WTC11 (cell line): ENCODE results near the gene RABEP2. TPM values are rescaled to one million over a fixed set of nuclear protein-coding genes. Genes with fewer than 3 reads are reported as not detected.
"Not testable (repeated sequence)": the region's sequence is repeated elsewhere in the genome, so short reads cannot be mapped to it uniquely, and the experiment has no call there.

ENCODE experiments used
- ATAC-seq: fragments of 200-7000 bp; cut with Tn5 transposase; 2 replicates; pipeline ENCODE4 v1.10.0; 2021; ENCODE audit warnings: mild to moderate bottlenecking, moderate library complexity
- CTCF ChIA-PET: fragments of 300-600 bp; sonication (Branson Sonifier 250); formaldehyde crosslinking; loops from one replicate; lab custom pipeline; 2021; ENCODE audit warnings: antibody characterized with exemption; lab: Charles Lee
- POLR2A ChIA-PET: fragments of 350-600 bp; sonication (Branson Sonifier 250); formaldehyde crosslinking; loops from one replicate; lab custom pipeline; 2021; ENCODE audit warnings: antibody characterized with exemption; lab: Charles Lee
- DNase-seq: peaks from one replicate; pipeline ENCODE4 v3.0.0; 2021; ENCODE audit warnings: low spot score
- H3K27ac Mint-ChIP-seq: 2 replicates; pipeline ENCODE4 v1.8.0; 2021; ENCODE audit warnings: mixed read lengths
- H3K27me3 Mint-ChIP-seq: 2 replicates; pipeline ENCODE4 v1.8.0; 2021; ENCODE audit warnings: low read depth, mild to moderate bottlenecking, moderate library complexity, mixed read lengths
- H3K36me3 Mint-ChIP-seq: 2 replicates; pipeline ENCODE4 v1.8.0; 2021; ENCODE audit warnings: mixed read lengths
- H3K4me1 Mint-ChIP-seq: 2 replicates; pipeline ENCODE4 v1.8.0; 2022; ENCODE audit warnings: mixed read lengths
- H3K4me3 Mint-ChIP-seq: 2 replicates; pipeline ENCODE4 v1.8.0; 2021; ENCODE audit warnings: mild to moderate bottlenecking, moderate library complexity, mixed read lengths
- H3K9me3 Mint-ChIP-seq: 2 replicates; pipeline ENCODE4 v1.8.0; 2021; ENCODE audit warnings: mixed read lengths
- ELF4 ChIP-seq: sonication (generic); formaldehyde crosslinking; IDR thresholded peaks from 2 replicates; pipeline ENCODE4 v1.8.1; 2022; ENCODE audit warnings: low read depth, mild to moderate bottlenecking, moderate library complexity, missing genetic modification reagents
- JAZF1 ChIP-seq: fragments of 250-450 bp; sonication (Bioruptor Pico); IDR thresholded peaks from 2 replicates; pipeline ENCODE4 v1.9.0; 2021; ENCODE audit warnings: moderate library complexity, mild to moderate bottlenecking, inconsistent platforms
- MXD4 ChIP-seq: fragments of 250-450 bp; sonication (Bioruptor Pico); IDR thresholded peaks from 2 replicates; pipeline ENCODE4 v1.8.0; 2021; ENCODE audit warnings: mild to moderate bottlenecking, moderate library complexity, borderline replicate concordance
- NFATC4 ChIP-seq: fragments of 250-450 bp; sonication (Bioruptor Pico); IDR thresholded peaks from 2 replicates; pipeline ENCODE4 v1.9.0; 2021; ENCODE audit warnings: mild to moderate bottlenecking
- NFE2L1 ChIP-seq: sonication (generic); formaldehyde crosslinking; IDR thresholded peaks from 2 replicates; pipeline ENCODE4 v1.8.1; 2023; ENCODE audit warnings: missing genetic modification reagents
- SOX15 ChIP-seq: fragments of 250-450 bp; sonication (Bioruptor Pico); IDR thresholded peaks from 2 replicates; pipeline ENCODE4 v1.9.0; 2021; ENCODE audit warnings: mild to moderate bottlenecking
- TCF7 ChIP-seq: sonication (generic); formaldehyde crosslinking; IDR thresholded peaks from 2 replicates; pipeline ENCODE4 v1.8.0; 2022; ENCODE audit warnings: mild to moderate bottlenecking, low read depth, missing genetic modification reagents, moderate library complexity
- TEAD4 ChIP-seq: sonication (generic); formaldehyde crosslinking; IDR thresholded peaks from 2 replicates; pipeline ENCODE4 v1.8.0; 2022; ENCODE audit warnings: mild to moderate bottlenecking, missing genetic modification reagents
- ZNF121 ChIP-seq: sonication (generic); formaldehyde crosslinking; IDR thresholded peaks from 2 replicates; pipeline ENCODE4 v1.8.0; 2023; ENCODE audit warnings: missing genetic modification reagents
- ZNF317 ChIP-seq: sonication (generic); formaldehyde crosslinking; IDR thresholded peaks from 2 replicates; pipeline ENCODE4 v1.8.1; 2023; ENCODE audit warnings: low read depth, mild to moderate bottlenecking, moderate library complexity, missing genetic modification reagents, borderline replicate concordance
- ZNF416 ChIP-seq: fragments of 250-450 bp; sonication (Bioruptor Pico); IDR thresholded peaks from 2 replicates; pipeline ENCODE4 v1.9.0; 2021; ENCODE audit warnings: mild to moderate bottlenecking, inconsistent platforms
- total RNA-seq: library from RNA; stranded (reverse); gene quantifications from 3 replicates; pipeline ENCODE4 v1.2.3, GENCODE V29; 2021
- TF ChIP-seq, protein P1 (sequence below): fragments of 250-450 bp; sonication (Bioruptor Pico); IDR thresholded peaks from 2 replicates; pipeline ENCODE4 v1.9.0; 2021; ENCODE audit warnings: moderate library complexity, mild to moderate bottlenecking, inconsistent platforms, borderline replicate concordance
- TF ChIP-seq, protein P2 (sequence below): fragments of 250-450 bp; sonication (Bioruptor Pico); IDR thresholded peaks from 2 replicates; pipeline ENCODE4 v1.8.0; 2021; ENCODE audit warnings: mild to moderate bottlenecking
- TF ChIP-seq, protein P3 (sequence below): sonication (generic); formaldehyde crosslinking; IDR thresholded peaks from 2 replicates; pipeline ENCODE4 v1.8.0; 2022; ENCODE audit warnings: mild to moderate bottlenecking, missing genetic modification reagents
- TF ChIP-seq, protein P4 (sequence below): fragments of 250-450 bp; sonication (Bioruptor Pico); conservative IDR thresholded peaks from 2 replicates; pipeline ENCODE4 v1.9.0; 2021; ENCODE audit warnings: mild to moderate bottlenecking
- TF ChIP-seq, protein P5 (sequence below): sonication (generic); formaldehyde crosslinking; IDR thresholded peaks from 2 replicates; pipeline ENCODE4 v1.8.1; 2023; ENCODE audit warnings: mild to moderate bottlenecking, missing genetic modification reagents

Gene RABEP2
- total RNA-seq, 1 experiment from 2014 or later, result 24.0 TPM

DNA sequence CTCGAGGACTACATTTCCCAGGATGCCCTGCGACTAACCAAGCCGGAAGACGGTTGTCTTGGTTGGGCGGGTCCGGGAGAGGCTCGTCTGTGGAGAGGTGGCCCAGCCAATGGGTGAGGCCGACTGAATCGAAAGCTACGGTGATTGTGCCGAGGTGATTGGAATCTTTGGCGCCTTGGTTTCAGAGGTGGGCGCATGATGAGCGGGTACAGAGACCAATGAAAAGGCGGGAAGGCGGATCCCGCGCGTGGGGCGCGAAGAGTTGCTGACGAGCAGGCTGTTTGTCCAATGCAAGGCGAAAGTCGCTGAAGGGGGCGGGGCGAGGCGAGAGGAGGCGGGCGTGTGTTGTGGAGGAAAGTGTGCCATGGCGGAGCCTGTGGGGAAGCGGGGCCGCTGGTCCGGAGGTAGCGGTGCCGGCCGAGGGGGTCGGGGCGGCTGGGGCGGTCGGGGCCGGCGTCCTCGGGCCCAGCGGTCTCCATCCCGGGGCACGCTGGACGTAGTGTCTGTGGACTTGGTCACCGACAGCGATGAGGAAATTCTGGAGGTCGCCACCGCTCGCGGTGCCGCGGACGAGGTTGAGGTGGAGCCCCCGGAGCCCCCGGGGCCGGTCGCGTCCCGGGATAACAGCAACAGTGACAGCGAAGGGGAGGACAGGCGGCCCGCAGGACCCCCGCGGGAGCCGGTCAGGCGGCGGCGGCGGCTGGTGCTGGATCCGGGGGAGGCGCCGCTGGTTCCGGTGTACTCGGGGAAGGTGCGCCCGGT lies 25.8 kb upstream of the RABEP2 start, which contains the start of gene NFATC2IP (continued):
- TF ChIP-seq, protein P1, sequence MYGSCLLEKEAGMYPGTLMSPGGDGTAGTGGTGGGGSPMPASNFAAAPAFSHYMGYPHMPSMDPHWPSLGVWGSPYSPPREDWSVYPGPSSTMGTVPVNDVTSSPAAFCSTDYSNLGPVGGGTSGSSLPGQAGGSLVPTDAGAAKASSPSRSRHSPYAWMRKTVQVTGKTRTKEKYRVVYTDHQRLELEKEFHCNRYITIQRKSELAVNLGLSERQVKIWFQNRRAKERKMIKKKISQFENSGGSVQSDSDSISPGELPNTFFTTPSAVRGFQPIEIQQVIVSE, result no peak

DNA sequence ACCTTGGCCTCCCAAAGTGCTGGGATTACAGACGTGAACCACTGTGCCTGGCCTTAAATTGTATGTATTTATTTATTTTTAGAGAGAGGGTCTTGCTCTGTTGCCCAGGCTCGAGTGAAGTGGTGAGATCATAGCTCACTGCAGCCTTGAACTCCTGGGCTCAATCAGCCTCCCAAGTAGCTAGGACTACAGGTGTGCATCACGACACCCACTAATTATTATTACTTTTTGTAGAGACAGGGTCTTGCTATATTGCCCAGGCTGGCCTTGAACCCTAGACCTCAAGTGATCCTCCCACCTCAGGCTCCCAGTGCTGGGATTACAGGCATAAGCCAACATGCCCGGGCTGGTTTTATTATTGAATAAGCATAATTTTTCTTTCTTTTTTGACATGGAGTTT lies 21.6 kb upstream of the RABEP2 start:
- POLR2A ChIA-PET, result no interaction called here
- H3K36me3 Mint-ChIP-seq, result peaks cover 3% of the 10 kb centered on the region; the same call in 1 of the 2 replicates
- TF ChIP-seq MXD4 (CRISPR knock-in tag), result no peak
- no peak for TF ChIP-seq NFATC4 (CRISPR knock-in tag)
- TF ChIP-seq, protein P2, sequence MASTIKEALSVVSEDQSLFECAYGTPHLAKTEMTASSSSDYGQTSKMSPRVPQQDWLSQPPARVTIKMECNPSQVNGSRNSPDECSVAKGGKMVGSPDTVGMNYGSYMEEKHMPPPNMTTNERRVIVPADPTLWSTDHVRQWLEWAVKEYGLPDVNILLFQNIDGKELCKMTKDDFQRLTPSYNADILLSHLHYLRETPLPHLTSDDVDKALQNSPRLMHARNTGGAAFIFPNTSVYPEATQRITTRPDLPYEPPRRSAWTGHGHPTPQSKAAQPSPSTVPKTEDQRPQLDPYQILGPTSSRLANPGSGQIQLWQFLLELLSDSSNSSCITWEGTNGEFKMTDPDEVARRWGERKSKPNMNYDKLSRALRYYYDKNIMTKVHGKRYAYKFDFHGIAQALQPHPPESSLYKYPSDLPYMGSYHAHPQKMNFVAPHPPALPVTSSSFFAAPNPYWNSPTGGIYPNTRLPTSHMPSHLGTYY (CRISPR knock-in tag), result no peak
- peak; percentile 92 for TF ChIP-seq ZNF121 (CRISPR knock-in tag)
- TF ChIP-seq, protein P3, sequence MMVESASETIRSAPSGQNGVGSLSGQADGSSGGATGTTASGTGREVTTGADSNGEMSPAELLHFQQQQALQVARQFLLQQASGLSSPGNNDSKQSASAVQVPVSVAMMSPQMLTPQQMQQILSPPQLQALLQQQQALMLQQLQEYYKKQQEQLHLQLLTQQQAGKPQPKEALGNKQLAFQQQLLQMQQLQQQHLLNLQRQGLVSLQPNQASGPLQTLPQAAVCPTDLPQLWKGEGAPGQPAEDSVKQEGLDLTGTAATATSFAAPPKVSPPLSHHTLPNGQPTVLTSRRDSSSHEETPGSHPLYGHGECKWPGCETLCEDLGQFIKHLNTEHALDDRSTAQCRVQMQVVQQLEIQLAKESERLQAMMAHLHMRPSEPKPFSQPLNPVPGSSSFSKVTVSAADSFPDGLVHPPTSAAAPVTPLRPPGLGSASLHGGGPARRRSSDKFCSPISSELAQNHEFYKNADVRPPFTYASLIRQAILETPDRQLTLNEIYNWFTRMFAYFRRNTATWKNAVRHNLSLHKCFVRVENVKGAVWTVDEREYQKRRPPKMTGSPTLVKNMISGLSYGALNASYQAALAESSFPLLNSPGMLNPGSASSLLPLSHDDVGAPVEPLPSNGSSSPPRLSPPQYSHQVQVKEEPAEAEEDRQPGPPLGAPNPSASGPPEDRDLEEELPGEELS, result no peak
- no peak for TF ChIP-seq ZNF317 (CRISPR knock-in tag)
- TF ChIP-seq, all 79 proteins: peak for 1
- Mint-ChIP-seq H3K4me3 (no peak overlapping the region), H3K27ac (no peak overlapping the region), H3K27me3 (peaks cover 2% of the 10 kb centered on the region; the same call in 1 of the 2 replicates), H3K4me1 (peaks cover 11% of the 10 kb centered on the region), H3K9me3 (no peaks in the 10 kb centered on the region)
- ATAC-seq, result no peak
- DNase-seq, result no peak
- CTCF ChIA-PET, result interaction anchor here (3.0 kb wide), 1 partner anchor 10 kb away, joined by 37 read pairs; no protein-coding TSS in a partner anchor

DNA sequence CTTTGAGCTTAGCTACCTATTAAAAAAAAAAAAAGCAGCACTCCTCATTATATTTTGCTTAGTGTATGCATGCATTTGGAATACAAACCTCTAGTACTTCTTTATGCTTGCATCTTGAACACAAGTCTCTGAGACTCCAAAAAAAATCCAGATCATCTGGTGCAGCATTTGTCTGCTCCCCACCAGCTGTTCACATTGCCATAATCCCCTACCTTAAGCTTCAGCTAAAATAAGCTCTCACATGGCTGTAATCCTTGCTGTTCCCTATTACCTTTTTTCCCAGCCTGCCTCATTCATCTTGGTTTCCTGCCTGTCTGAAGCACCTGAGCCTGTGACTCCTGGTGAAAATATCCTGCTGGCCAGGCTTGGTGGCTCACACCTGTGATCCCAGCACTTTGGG lies 18.2 kb upstream of the RABEP2 start:
- CTCF ChIA-PET, result interaction anchor here (0.5 kb wide), 1 partner anchor 83 kb away, joined by 3 read pairs; no protein-coding TSS in a partner anchor
- Mint-ChIP-seq H3K4me1 (peaks cover 8% of the 10 kb centered on the region), H3K27me3 (peaks cover 6% of the 10 kb centered on the region), H3K9me3 (no peaks in the 10 kb centered on the region), H3K27ac (no peak overlapping the region), H3K4me3 (no peak overlapping the region), H3K36me3 (no peaks in the 10 kb centered on the region)
- no peak for TF ChIP-seq ZNF416
- ATAC-seq (no peak), DNase-seq (no peak)
- POLR2A ChIA-PET, result no interaction called here

DNA sequence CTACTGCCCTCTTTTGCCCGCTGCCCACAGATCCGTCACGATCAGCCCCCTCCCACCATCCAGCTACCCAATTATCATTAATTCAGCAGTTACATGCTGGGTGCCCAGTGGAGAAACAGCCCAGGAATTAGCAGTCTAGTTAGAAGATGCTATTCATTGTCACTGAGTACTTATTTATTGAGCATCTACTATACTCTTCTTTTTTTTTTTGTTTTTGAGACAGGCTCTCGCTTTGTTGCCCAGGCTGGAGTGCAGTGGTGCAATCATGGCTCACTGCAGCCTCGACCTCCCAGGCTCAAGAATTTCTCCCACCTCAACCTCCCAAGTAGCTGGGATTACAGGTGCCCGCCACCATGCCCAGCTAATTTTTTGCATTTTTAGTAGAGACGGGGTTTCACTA lies 14.8 kb upstream of the RABEP2 start:
- CTCF ChIA-PET, result interaction anchor here (1.7 kb wide), 1 partner anchor 14 kb away, joined by 4 read pairs; the partner anchor contains the start of gene RABEP2
- H3K4me1 Mint-ChIP-seq, result not testable (repeated sequence)

DNA sequence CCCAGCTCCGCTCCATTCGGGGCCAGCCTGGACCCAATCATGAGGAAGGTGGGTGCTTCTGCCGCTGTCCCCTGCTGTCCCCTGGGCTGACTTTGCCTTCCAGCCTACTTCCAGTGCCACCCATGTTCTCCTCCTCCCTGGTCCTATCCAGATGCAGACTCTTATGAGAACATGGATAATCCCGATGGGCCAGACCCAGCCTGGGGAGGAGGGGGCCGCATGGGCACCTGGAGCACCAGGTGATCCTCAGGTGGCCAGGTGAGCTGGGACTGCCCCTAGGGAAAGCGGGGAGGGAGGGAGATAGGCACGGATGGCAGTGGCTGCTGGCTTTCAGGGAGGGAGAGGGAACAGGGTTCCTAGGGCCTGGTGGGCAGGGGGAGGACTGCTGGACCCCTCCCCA lies 13.7 kb upstream of the RABEP2 start:
- CTCF ChIA-PET, result interaction anchor here (1.4 to 1.7 kb wide), 2 partner anchors 13 to 92 kb away, joined by 3 to 4 read pairs; partner anchors contain the start of genes RABEP2 and TUFM
- H3K9me3 Mint-ChIP-seq, result no peaks in the 10 kb centered on the region

More for the DNA sequence above, 14.8 kb upstream of the RABEP2 start:
- H3K27ac Mint-ChIP-seq, H3K9me3 Mint-ChIP-seq, ATAC-seq, H3K4me3 Mint-ChIP-seq, H3K36me3 Mint-ChIP-seq, DNase-seq, POLR2A ChIA-PET: not testable (repeated sequence)
- peaks cover 18% of the 10 kb centered on the region for H3K27me3 Mint-ChIP-seq

More for the DNA sequence above, 13.7 kb upstream of the RABEP2 start:
- ATAC-seq, result no peak
- no peak for DNase-seq
- no peak overlapping the region for H3K4me3 Mint-ChIP-seq
- TF ChIP-seq MXD4 (CRISPR knock-in tag) (no peak), JAZF1 (CRISPR knock-in tag) (no peak), SOX15 (CRISPR knock-in tag) (no peak), TCF7 (no peak), TEAD4 (CRISPR knock-in tag) (no peak), ELF4 (CRISPR knock-in tag) (no peak), NFE2L1 (no peak)
- TF ChIP-seq, protein P4, sequence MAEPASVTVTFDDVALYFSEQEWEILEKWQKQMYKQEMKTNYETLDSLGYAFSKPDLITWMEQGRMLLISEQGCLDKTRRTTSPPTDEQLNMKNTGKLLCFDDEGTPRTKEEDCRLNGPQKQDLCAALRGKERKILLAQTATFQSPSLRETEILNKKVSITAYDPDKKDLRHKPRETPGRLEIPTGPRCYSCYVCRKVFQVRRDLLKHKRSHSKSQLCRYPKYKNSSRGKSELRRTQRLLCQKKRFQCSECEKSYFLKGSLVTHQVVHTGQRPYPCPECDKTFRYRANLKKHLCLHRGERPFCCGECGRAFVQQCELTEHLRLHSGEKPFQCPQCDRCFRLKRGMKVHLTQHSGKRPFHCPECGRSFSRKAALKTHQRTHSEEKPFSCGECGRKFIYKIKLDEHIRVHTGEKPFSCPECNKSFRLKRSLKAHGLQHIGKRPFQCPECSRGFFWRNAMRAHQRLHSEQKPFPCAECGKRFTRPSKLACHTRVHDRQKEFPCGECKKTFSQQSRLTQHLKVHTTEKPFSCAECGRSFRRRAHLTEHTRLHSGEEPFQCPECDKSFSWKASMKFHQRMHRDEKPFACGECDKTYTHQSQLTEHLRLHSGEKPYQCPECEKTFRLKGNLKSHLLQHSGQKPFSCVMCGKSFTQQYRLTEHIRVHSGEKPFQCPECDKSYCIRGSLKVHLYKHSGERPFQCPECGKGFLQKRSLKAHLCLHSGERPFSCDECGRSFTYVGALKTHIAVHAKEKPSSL (CRISPR knock-in tag), result no peak
- TF ChIP-seq, protein P5, sequence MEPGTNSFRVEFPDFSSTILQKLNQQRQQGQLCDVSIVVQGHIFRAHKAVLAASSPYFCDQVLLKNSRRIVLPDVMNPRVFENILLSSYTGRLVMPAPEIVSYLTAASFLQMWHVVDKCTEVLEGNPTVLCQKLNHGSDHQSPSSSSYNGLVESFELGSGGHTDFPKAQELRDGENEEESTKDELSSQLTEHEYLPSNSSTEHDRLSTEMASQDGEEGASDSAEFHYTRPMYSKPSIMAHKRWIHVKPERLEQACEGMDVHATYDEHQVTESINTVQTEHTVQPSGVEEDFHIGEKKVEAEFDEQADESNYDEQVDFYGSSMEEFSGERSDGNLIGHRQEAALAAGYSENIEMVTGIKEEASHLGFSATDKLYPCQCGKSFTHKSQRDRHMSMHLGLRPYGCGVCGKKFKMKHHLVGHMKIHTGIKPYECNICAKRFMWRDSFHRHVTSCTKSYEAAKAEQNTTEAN (CRISPR knock-in tag), result no peak
- TF ChIP-seq, all 79 proteins: peak for 0
- peaks cover 5% of the 10 kb centered on the region for H3K4me1 Mint-ChIP-seq
- H3K27me3 Mint-ChIP-seq, result peaks cover 20% of the 10 kb centered on the region
- no peak overlapping the region for H3K27ac Mint-ChIP-seq
- no peaks in the 10 kb centered on the region for H3K36me3 Mint-ChIP-seq
- POLR2A ChIA-PET, result no interaction called here
